ENCODE measurements around the gene SPATA31D3. TPM values are rescaled to one million over a fixed set of nuclear protein-coding genes. Genes with fewer than 3 reads are reported as not detected.
"Not testable (repeated sequence)": the region's sequence is repeated elsewhere in the genome, so short reads cannot be mapped to it uniquely, and the experiment has no call there.

SPATA31D3 gene
- polyA plus RNA-seq, 4 donors, result not detected

- no peak for DNase-seq (ENCODE audit: low read depth in 4 of 4, low spot score in 2 of 4)
These were observed 33.1 kb downstream of the SPATA31D3 start for GRCh38 chr9:81976351-81976750.

GRCh38 chr9:81979196-81979595 is 35.9 kb downstream of the SPATA31D3 start:
- no peak for DNase-seq (ENCODE audit: low read depth in 4 of 4, low spot score in 2 of 4)

- DNase-seq (ENCODE audit: low read depth in 4 of 4, low spot score in 2 of 4), result no peak
These were observed 37.3 kb downstream of the SPATA31D3 start for GRCh38 chr9:81980568-81980967.

- DNase-seq (ENCODE audit: low read depth in 4 of 4, low spot score in 2 of 4), result no peak
These were observed 38.6 kb downstream of the SPATA31D3 start for GRCh38 chr9:81981883-81982282.

- DNase-seq (ENCODE audit: low read depth in 4 of 4, low spot score in 2 of 4), result no peak
These were observed 41.6 kb downstream of the SPATA31D3 start for GRCh38 chr9:81984928-81985327.

- DNase-seq (ENCODE audit: low read depth in 4 of 4, low spot score in 2 of 4), result no peak
These were observed 42.8 kb downstream of the SPATA31D3 start for GRCh38 chr9:81986051-81986450.

- not testable (repeated sequence) for DNase-seq (ENCODE audit: low read depth in 4 of 4, low spot score in 2 of 4)
These were observed 45.2 kb downstream of the SPATA31D3 start, which contains the start of gene SPATA31D1 for GRCh38 chr9:81988472-81988871. Gene SPATA31D1, plus strand, starts transcription at chr9:81988772. Its CDS starts 47 bp downstream, at chr9:81988819.

GRCh38 chr9:81989700-81990099 is 46.4 kb downstream of the SPATA31D3 start:
- no peak for DNase-seq (ENCODE audit: low read depth in 4 of 4, low spot score in 2 of 4)

GRCh38 chr9:81993656-81994055 is 50.4 kb downstream of the SPATA31D3 start:
- DNase-seq (ENCODE audit: low read depth in 4 of 4, low spot score in 2 of 4), result no peak

Other genes starting within 250 kb of the SPATA31D3 start
- not detected for gene SPATA31D4, start 15.1 kb upstream of the SPATA31D3 start, polyA plus RNA-seq (ENCODE audit: insufficient read length in 4 of 4)
- not detected for gene SPATA31D1, start 45.3 kb downstream of the SPATA31D3 start, polyA plus RNA-seq (ENCODE audit: insufficient read length in 4 of 4)

Data from left renal cortex interstitium (tissue), 4 donors.